ENCODE measurements around the gene TMEM121.

- no peak for TF ChIP-seq CTCF (IDR thresholded peaks at IDR 0.05)
- no peak for TF ChIP-seq POLR2AphosphoS5 (IDR thresholded peaks at IDR 0.05; ENCODE audit: insufficient read depth in 1 of 2, low read depth in 1 of 2)
- TF ChIP-seq POLR2A (IDR thresholded peaks at IDR 0.05): no peak
These were observed 23.1 kb downstream of the TMEM121 start for GRCh38 chr14:105549481-105549880.
